Astrocyte of the cerebellum (primary cell): ENCODE data around the gene ACTL7A.
"Not testable (repeated sequence)": the region's sequence is repeated elsewhere in the genome, so short reads cannot be mapped to it uniquely, and the experiment has no call there.

Experiments
- DNase-seq: peaks from one replicate; pipeline ENCODE4 v3.0.0-alpha.2; 2011; ENCODE audit warnings: low read depth
- H3K4me3 ChIP-seq: 2 replicates; pipeline ENCODE4 v1.5.1; 2011; ENCODE audit warnings: mild to moderate bottlenecking, low read depth, low read length, moderate library complexity
- in situ Hi-C: cut with HindIII; loops from 2 replicates; pipeline ENCODE4 v1.10.0; 2017; ENCODE audit warnings: low sequenced_read_pairs
- TF ChIP-seq, protein P1 (sequence below): IDR thresholded peaks from 2 replicates; pipeline ENCODE4 v1.5.1; 2012; ENCODE audit warnings: low read length, low read depth, moderate library complexity, mild to moderate bottlenecking; ENCODE audit errors: missing control alignments

ACTL7A gene

DNA sequence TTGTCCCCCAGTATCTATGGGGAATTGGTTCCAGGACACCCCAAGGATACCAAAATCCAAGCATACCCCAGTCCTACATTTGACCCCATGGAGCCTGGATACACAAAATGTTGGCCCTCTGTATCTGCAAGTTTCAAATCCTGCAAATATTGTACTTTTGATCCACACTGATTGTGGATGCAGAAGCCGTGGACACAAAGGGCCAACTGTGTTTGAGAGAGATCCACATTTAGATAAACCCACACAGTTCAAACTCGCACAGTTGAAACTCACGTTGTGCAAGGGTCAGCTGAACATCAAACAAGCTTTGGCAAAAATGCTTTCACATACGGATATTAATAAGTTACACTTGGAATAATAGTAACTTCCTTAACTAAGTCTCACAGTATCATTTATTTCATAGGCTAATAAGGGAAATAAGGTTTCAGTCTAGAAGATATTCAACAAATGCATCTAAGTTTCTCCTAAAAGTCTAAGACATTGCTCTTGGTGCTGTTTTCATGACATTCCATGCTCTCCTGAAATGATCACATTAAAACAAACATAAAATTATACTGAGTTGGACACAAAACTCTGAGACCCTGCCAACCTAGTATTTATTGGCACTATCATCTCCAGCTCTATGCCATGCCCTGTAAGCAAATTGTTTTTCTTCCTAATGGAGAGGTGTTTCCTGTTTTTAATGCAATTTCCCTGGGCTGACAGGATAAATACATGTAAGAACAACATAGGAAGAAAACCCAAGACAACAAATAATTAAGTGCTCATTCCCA is 32.3 kb downstream of the ACTL7A start:
- TF ChIP-seq, protein P1, sequence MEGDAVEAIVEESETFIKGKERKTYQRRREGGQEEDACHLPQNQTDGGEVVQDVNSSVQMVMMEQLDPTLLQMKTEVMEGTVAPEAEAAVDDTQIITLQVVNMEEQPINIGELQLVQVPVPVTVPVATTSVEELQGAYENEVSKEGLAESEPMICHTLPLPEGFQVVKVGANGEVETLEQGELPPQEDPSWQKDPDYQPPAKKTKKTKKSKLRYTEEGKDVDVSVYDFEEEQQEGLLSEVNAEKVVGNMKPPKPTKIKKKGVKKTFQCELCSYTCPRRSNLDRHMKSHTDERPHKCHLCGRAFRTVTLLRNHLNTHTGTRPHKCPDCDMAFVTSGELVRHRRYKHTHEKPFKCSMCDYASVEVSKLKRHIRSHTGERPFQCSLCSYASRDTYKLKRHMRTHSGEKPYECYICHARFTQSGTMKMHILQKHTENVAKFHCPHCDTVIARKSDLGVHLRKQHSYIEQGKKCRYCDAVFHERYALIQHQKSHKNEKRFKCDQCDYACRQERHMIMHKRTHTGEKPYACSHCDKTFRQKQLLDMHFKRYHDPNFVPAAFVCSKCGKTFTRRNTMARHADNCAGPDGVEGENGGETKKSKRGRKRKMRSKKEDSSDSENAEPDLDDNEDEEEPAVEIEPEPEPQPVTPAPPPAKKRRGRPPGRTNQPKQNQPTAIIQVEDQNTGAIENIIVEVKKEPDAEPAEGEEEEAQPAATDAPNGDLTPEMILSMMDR: no peak
- in situ Hi-C loops: no loop called here
- H3K4me3 ChIP-seq: no peak overlapping the region
- DNase-seq: no peak

GRCh38 chr9:108897324-108898096 is 35.4 kb downstream of the ACTL7A start:
- no peak for DNase-seq
- in situ Hi-C loops: no loop called here
- no peak overlapping the region for H3K4me3 ChIP-seq
- TF ChIP-seq, protein P1: no peak

GRCh38 chr9:108899023-108899695 is 37.1 kb downstream of the ACTL7A start:
- H3K4me3 ChIP-seq, in situ Hi-C loops, DNase-seq: not testable (repeated sequence)

GRCh38 chr9:108900176-108900575 is 38.1 kb downstream of the ACTL7A start:
- no peak overlapping the region for H3K4me3 ChIP-seq
- no peak for DNase-seq
- TF ChIP-seq, protein P1: no peak
- in situ Hi-C loops: no loop called here

DNA sequence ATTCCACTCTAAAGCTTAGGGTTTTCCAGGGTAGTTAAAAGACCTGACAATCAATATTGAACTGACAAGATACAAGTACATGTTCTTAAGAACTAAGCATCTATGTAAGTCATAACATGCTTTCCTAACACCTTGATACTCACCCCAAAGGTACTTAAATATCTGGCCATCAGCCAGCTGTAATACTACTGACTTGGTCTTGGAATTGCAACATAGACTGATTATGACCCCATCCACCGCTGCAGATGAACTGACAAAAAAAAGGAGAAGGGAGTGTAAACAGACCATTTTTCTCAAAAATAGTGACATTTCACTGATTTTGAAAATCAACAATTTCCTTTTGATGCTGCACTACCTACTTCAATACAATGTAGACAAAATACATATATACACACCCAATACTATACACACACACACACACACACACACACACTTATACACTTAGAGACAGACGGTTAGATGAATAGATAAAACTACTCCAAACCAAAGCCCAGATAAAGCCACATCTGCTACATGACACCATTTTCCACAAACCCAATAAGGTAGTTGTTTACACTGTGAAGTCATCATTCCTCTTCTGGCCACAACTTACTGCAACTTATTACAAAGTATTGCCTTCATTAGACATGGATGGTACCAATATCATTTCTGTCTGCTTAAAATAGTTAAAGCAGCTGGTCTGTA is 41.5 kb downstream of the ACTL7A start:
- in situ Hi-C loops: no loop called here
- H3K4me3 ChIP-seq: no peak overlapping the region
- DNase-seq: no peak
- TF ChIP-seq, protein P1: no peak

DNA sequence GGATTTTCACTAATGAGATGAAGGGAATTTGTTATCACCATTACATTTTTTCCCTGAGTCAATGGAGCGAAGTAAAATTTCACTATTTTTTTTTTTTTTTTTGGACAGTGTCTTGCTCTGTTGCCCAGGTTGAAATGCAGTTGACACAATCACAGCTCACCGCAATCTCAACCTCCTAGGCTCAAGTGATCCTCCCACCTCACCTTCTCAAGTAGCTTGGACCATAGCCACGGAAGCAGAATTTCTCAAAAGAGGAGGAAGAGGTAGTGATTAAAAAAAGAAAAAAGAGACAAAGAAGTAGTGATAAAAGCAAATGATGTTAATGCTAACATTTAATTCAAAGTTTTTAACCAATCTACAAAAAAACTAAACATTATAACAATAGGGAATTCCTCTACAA is 42.1 kb downstream of the ACTL7A start:
- no peak for DNase-seq
- in situ Hi-C loops: no loop called here
- H3K4me3 ChIP-seq: no peak overlapping the region
- TF ChIP-seq, protein P1: no peak
